ENCODE results near the gene CHAF1B.

Gene CHAF1B

DNA sequence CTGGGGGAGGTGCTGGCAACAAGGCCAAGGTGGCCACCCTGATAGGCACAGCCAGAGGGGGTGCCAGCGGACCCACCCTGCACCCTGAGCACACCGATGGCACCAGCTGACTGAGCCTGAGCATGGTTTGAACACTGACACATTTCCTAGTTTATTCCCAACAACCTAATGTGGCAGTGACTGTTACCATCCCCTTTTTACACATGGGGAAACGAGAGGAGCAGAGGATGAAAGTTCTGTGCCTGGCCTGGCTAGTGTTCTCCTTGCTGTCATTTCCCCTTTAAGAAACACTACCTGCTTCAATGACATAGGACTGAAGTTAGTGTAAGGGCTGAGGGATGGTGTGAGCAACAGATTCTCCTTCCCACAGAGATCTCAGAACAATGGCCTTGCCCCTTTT, 79.4 kb downstream of the CHAF1B start:
- DNase-seq: no peak

DNA sequence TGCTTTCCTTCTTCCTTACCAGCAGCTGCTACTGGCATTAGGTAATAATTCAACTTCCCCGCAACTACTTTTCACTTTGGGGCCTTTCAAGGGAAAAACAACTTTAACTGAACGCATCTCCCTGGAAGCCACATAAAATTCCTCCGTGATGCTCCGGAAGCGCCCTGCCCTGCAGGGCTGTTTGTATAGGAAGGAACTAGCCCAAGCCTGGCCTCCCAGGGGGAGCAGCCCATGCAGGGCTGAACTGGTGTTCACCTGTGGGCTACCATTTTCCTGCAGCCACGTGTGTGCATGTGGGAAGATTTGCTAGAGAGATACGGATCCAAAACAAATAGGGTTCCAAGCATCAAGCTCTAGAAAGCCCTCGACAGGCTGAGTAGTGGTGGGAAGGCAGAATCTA, 80.3 kb downstream of the CHAF1B start:
- DNase-seq: no peak

- DNase-seq: no peak
Observed at GRCh38 chr21:36466061-36466511, 80.9 kb downstream of the CHAF1B start.
